Suppressor macrophage (primary cell): ENCODE measurements around the gene ANTXR2.
"Not testable (repeated sequence)": the region's sequence is repeated elsewhere in the genome, so short reads cannot be mapped to it uniquely, and the experiment has no call there.

Experiments
- DNase-seq, 4 experiments: peaks; one replicate each; pipeline ENCODE4 v3.0.0-alpha.2; 2020 to 2022
- total RNA-seq, 17 experiments: gene quantifications; one replicate each; lab custom pipeline; 2026; ENCODE audit warnings: mixed read lengths in 6 of 17, inconsistent platforms in 3 of 17; lab: John Stamatoyannopoulos, UW

ANTXR2 gene
- 115 to 394 (median 131) reads per million in 17 experiments for total RNA-seq

DNA sequence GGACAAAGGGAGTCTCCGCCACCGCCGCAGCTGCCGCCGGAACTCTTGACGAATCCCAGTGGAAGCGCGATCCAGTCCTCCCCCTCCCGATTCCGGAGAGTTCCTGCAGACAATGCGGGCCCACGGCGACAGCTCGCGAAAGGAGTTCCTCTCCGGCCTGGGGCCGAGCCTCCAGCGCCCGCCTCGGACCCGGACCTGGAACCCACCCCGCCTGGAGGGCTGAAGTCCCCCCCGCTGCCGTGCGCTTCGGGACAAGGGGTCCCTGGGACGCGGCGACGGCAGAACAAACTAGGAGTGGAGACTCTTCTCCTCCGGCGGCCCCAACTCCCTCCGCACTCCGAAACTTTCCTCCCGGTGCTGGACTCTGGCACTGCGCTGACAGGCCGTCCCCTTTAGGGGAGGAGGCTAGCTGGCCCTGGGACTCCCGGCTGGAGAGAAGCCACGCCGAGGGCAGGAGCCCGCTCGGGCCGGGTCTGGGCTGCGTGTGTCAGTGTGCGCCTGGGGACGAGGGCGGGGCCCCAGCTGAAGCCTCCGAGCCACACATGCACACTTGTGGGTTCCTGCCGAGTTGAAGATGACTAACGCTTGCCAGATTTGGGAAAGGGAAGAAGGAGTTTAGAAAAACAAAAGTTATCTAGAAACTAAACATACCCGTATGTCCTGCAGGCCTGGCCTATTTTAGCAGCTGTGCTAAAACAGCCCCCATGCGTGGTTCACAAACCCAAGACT lies at the start of gene ANTXR2:
Gene ANTXR2, minus strand, starts transcription at position 486 of the 729 bp plus-strand sequence. CDS start 669 bp downstream, outside the sequence.
- peak; percentile 89 to 95 (median 94) for DNase-seq

DNA sequence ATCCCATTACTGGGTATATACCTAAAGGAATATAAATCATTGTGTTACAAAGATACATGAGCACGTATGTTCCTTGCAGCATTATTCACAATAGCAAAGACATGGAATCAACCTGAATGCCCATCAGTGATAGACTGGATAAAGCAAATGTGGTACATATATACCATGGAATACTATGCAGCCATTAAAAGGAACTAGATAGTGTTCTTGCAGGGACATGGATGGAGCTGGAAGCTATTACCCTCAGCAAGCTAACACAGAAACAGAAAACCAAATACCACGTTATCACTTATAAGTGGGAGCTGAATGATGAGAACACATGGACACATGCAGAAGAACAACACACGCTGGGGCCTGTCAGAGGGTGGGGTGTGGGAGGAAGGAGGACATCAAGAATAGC lies 48.8 kb upstream of the ANTXR2 start:
- DNase-seq = not testable (repeated sequence)

DNA sequence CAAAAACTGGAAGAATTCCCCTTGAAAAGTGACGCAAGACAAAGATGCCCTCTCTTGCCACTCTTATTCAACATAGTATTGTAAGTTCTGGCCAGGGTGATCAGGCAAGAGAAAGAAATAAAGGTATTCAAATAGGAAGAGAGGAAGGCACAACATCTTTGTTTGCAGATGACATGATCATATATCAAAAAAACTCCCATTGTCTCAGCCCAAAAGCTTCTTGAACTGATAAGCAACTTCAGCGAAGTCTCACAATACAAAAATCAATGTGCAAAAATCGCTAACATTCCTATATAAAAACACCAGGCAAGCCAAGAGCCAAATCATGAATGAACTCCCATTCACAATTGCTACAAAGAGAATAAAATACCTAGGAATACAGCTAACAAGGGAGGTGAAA lies 46.6 kb upstream of the ANTXR2 start:
- not testable (repeated sequence) for DNase-seq

DNA sequence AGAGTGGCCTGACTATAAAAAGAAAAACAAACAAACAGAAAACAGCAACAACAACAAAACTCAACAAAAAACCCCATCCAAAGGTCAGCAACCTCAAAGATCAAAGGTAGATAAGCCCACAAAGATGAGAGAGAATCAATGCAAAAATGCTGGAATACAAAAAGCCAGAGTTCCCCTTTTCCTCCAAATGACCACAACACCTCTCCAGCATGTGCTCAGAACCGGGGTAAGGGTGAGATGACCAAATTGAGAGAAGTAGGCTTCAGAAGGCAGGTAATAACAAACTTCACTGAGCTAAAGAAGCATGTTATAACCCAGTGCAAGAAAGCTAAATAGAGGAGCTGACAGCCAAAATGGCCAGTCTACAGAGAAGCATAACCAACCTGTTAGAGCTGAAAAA lies 43.5 kb upstream of the ANTXR2 start:
- no peak for DNase-seq

DNA sequence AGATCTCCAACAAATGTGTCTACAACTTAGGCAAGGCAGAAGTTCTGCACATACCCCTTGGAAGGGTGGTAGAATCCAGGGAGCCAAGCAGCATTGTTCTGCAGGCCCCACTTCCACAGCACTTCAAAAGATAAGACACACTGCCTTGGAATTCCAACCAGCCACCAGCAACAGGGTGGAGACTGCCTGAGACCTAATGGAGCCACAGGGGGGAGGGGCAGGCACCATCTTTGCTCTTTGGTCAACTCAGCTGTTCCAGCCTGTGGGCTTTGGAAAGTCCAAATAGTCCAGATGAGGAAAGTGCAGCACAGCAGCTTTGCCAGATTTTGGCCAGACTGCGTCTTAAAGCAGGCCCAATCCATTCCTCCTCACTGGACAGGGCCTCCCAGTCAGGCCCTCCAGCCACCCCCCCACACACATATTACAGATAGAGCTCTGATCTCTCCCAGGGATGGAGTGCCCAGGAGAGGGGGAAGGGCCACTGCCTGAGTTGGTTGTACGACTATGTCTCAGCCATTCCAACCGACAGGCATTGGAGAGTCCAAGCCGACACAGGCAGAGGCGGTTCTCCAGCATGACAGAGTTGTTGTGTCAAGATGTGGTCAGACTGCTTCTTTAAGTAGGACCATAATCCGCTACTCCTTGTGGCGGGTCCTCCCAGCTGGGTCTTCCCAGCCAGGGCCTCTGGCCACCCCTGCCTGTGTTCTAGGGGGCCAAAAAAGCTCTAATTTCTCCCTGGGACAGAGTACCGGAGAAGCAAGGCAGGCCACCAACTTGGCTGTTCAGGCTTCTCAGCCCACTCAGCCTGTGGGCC lies 42.5 kb upstream of the ANTXR2 start:
- DNase-seq = no peak

DNA sequence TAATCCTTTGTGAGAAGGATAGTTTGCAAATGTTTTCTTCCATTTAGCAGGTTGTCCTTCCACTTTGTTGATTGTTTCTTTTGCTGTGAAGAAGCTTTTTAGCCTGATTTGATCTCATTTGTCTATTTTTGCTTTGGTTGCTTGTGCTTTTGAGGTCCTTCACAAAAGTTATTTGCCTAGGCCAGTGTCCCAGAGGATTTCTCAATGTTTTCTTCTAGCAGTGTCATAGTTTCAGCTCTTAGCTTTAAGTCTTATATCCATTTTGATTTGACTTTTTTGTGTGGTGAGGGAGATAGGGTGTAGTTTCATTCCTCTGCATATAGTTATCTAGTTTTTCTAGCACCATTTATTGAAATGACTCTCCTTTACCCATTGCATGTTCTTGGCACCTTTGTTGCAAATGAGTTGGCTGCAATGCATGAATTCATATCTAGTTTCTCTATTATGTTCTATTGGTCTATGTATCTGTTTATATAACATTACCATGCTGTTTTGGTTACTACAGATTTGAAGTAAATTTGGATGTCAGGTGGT lies 41.8 kb upstream of the ANTXR2 start:
- no peak for DNase-seq

DNA sequence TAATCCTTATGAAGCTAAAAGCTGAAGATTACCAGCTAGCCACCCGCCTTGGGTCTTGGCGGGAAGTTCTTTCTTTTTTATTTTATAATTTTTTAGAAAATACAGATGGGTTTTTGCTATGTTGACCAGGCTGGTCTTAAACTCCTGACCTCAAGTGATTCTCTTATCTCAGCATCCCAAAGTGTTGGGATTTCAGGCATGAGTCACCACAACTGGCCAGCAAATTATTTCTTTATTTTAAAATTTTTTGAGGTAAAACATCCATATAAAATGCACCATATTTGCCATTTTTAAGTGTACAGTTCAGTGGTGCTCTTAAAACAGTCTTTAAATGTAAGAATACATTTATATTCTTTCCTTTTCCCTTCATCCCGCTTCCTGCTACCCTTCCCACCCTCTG lies 40.6 kb upstream of the ANTXR2 start:
- DNase-seq = no peak

DNA sequence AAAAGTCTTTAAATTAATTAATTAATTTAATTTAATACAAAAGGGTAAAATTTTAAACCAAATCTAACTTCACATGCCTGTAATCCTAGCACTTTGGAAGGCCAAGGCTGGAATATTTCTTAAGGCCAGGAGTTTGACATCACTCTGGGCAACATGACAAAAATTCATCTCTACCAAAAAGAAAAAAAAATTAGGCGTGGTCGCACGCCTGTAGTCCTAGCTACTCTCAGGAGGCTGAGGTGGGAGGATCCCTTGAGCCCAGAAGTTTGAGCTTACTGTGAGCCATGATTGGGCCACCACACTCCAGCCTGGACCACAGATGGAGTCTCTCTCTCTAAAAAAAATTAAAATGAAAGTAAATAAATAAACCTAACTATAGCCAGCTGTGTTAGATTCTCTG lies 39.2 kb upstream of the ANTXR2 start:
- no peak for DNase-seq

DNA sequence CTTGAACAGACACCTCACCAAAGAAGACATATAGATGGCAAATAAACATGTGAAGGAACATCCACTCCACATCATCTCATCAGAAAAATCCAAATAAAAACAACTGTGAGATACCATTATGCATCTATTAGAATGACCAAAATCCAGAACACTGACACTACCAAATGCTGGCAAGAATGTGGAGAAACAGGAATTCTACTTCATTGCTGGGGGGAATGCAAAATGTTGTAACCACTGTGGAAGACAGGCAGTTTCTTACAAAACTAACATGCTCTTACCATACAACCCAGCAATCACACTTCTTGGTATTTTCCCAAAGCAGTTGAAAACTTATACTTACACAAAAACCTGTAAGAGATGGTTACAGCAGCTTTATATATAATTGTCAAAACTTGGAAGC lies 38.2 kb upstream of the ANTXR2 start:
- DNase-seq = no peak

DNA sequence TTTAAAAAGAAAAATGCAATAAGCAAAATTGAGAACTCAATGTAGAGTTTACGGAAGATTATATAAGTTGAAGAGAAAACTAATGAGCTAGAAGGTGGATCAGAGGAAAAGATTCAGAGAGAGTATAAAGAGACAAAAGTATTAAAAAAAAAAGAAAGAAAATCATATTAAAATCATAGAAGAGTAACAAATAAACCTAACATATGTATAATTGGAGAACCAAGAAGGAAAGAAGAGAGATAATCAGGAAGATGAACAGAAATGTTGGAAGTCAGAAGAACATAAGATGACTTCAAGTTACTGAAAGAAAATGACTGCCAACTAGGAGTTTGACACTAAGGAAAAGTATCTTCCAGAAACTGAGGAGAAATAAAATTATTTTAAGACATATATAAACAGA lies 34.3 kb upstream of the ANTXR2 start:
- DNase-seq = no peak

DNA sequence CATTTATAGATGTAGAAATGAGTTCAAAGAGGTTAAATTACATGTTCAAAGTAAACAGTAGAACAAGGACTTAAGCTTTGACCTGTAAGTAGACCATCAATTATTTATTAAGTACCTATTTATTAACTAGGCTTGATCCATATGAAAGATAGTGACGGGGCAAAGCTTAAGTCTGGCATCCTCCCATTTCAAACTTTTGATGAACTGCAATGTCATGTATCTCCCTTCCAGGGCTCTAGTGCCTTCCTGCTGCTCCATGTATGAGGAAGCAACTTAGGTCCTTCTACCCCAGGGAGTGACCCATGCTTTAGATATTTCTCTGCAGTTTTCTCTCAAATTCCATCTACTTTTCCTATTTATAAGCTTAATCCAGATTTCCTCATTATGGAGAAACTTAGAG lies 31.9 kb upstream of the ANTXR2 start:
- DNase-seq = no peak

DNA sequence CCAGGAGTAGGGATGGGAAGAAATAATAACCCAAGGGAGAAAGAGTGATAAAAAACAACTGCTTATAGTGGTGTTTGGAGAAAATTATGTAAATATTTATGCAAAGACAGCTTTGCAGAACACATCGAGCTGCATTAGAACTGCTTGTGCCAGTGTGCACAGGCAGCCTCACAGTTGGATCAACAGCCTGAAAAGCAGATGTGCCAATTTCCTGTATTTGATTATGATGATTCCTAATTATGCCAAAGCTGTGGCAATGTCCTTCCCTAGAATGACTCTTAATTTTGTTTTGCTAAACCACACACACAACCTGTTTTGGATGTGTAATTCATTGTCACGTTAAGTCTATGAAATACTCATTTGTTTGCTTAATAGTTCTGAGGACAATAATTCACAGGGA lies 30.6 kb upstream of the ANTXR2 start:
- DNase-seq = peak in 2 of 4 experiments; percentile 20 to 25

DNA sequence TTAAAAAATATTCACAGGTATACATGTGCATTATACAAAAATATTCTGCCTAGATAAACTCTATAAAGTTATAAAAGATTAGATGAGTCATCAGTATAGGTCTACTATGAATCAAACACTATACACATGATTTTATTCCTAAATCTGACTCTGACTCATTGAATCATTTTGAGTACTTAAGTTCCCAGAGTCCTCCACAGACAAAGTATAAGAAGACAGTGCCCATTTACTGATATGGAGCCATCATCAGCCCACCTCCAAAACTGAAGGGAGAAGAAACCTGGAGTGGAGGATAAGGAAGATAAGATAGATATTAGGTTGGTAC lies 28.7 kb upstream of the ANTXR2 start:
- peak in 1 of 4 experiments; percentile 31 for DNase-seq

DNA sequence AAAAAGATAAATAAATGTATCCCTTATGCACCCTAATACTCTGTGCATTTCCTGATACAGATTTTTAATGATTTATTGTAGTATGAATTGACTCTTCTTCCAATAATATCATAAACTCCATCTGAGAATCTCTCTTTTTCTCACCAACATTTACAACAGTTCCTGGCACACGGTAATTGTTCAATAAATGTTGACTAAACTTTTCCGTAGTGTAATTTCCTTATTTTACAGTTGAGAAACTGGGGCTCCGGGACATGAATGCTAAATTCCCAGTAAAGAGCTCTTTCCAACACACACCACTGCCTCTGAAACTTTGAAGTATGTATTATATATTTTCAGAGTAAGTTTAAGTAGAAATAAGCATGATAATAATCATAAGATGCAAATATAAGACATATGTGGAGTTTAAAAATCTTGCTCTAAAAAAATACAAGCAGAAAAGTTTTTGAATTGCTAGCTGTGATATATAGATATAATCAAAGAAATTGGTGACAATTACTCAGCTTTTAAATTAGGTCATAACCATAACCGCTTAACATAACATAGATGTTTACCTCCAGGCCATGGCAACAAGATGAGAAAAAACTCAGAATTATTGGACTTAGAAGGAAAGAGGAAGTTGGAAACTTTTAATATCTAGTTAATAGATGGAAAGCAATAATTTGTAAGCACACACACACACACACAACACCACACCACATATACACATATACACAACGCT lies 28.2 kb upstream of the ANTXR2 start:
- peak in 3 of 4 experiments; percentile 14 to 52 (median 42) for DNase-seq

DNA sequence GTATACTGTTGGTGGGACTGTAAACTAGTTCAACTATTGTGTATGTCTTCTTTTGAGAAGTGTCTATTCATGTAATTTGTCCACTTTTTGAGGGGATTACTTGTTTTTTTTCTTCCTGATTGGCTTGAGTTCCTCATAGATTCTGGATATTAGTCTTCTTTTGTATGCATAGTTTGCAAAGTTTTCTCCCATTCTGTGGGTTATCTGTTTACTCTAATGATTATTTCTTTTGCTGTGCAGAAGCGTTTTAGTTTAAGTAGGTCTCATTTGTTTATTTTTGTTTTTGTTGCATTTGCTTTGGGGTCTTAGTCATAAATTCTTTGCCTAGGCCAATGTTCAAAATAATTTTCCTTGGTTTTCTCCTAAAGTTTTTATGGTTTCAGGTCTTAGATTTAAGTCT lies 26.6 kb upstream of the ANTXR2 start:
- no peak for DNase-seq

DNA sequence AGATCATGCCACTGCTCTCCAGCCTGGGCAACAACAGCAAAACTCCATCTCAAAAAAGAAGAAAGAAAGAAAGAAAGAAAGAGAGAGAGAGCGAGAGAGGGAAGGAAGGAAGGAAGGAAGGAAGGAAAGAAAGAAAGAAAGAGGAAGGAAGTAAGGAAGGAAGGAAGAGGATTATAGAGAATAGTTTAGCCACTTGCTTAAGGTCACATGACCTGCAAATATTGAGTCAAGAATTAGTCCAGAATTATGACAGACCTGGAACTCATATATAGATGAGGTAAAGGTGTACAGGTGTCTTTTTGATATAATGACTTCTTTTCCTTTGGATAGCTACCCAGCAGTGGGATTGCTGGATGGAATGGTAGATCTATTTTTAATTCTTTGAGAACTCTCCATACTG lies 25.6 kb upstream of the ANTXR2 start:
- no peak for DNase-seq

DNA sequence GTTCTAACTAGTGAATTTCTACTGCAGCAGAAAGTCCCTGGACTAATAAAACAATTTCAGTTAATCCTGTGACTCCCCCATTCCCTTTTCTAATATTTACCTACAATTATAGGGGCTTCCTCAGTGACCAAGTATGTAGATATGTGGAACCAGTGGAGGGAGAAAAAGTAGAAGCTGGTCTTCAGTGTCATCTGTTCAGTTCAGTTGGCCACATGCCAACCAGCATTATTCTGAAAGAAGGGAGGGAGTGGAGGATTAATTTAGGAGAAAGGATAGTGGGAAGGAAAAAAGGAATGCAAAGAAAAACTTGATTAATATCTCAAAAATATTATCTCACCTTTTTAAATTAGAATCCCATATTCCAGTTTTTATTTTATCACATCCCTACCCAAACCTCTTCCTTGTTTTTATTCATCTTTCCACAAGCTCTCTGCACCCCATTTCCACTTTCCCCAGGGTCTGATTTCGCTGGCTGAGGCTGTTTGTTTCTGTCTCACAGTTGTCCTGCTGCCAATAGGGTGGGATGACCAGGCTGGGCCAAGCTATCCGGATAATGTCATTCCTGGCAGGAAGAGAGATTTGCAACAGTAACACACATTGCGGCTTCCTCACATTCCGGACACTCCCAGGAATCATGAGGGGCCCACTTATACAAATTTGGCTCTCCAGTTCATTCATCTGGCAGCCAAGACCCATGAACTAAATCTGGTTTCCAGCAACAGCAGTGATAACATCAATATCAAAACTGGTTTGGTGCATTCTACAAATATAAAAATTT lies 24.6 kb upstream of the ANTXR2 start:
- no peak for DNase-seq

DNA sequence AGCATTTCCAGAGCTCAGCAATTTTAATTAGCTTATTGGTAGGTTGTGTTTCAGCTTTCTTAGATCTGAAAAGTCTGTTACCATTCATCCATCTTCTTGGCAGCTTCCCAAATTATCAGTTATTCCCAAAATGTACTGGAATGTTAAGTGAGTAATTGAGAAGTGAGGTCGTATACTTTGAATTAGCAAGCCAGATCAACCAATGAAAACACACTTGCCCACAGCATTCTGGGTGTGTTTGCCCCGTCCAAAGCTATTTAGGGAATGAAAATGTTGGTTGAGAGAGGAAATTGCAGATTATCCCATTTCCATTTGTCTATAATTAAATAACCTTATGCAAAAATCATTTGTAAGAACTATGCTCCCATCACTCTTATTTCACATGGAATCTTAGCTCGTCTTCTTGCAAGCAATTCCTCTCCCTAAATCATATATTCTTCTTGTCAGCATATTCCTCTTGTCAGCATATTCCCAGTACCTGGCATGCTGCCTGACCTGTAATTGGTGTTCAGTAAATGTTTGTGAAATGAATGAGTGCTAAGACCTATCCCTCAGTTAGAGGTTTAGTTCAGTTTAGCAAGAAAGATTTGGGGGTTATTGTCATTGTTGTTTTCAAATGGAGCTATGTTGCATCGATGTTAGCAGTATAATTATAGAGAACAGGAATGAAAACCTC lies 23.3 kb upstream of the ANTXR2 start:
- DNase-seq = no peak

DNA sequence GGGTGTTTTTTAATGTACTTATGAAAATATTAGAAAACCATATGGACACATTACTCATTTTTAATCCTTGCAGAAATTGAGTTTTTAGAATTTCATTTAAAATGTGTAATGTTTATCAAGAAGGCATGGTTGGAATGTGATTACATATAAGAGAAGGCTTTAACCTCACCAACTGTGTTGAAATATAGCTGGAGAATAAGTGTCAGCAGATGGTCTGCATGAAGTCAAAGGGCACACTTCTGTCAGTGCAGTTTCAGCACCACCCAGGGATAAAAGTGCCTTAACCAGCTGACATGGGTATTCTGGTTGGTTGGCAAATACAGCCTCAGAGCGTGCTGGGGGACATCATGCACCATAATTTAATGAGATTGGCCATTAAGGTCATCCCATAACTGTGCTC lies 21.2 kb upstream of the ANTXR2 start:
- DNase-seq = no peak

DNA sequence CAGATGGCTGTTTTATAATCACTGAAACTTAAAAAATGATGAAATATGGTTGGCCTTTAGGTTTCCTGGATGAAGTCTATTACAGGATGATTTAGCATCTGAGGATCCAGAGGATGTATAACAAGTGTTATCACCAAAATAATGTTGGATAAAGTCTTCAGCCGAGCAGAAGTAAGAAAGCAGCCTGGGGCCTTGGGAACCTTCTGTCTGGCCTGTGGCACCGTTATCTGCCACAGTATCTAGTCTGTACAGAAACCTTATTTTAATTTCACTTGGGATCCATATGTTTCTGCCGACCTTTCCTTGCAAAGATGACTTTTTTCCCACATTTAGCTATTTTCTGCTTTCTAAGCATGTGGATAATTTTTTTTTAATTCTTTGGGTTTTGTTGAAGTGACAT lies 20.5 kb upstream of the ANTXR2 start:
- DNase-seq = no peak

DNA sequence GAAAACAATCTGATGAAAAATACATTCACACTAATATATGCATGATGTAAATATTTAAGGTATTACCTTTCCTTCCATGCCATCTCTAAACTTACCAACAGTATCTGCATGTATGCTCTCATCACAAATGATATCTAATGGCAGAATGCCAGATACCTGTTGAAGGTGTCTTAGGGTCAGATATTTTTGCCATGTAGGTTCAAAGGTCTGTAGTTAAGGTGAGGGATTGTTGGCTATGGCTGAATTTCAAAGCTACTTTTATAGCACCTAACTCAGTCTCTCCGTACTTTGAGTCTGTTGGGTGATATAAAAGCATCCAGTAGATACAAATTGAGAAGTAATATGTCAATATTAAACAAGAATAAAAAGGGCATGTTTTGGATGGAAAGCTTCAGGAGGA lies 19.8 kb upstream of the ANTXR2 start:
- DNase-seq = no peak

DNA sequence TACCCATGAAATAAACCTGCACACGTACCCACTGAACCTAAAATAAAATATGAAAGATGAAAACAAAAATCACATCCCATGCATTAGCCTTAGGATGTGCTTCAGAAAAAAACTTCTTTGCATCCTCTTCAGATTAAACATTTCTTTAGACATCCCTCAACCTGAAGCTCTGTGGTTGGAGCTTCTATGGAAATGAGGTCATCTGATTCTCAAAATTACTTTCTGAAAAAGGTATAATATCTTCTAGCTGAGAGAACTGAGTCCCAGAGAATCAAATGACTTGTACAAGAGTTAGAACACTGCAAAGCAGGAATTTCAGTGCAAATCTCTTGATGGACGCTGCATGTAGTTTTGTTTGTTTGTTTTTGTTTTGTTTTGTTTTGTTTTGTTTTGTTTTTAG lies 19.1 kb upstream of the ANTXR2 start:
- DNase-seq = no peak
